ENCODE measurements around the gene GIMAP1.

DNA sequence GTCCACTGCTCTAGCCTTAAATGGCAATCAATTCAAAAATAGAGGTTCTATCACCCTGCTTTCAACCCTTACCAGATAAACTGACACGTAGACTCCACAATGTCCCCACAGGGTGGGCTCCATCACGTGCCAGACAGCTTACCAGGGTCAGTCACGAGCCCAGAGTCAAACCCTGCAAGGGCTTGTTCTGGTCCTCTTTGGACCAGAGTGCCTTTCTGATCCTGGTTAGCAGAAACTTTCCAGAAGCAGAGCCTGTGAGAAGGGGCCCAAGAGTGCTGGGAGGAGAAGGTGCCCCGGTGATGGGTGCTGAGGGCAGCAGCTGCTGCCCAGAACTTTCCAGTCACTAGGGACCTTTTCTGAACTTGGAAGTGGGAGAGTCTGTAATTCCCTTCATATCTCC, 20.5 kb downstream of the GIMAP1 start:
- TF ChIP-seq, protein P1, sequence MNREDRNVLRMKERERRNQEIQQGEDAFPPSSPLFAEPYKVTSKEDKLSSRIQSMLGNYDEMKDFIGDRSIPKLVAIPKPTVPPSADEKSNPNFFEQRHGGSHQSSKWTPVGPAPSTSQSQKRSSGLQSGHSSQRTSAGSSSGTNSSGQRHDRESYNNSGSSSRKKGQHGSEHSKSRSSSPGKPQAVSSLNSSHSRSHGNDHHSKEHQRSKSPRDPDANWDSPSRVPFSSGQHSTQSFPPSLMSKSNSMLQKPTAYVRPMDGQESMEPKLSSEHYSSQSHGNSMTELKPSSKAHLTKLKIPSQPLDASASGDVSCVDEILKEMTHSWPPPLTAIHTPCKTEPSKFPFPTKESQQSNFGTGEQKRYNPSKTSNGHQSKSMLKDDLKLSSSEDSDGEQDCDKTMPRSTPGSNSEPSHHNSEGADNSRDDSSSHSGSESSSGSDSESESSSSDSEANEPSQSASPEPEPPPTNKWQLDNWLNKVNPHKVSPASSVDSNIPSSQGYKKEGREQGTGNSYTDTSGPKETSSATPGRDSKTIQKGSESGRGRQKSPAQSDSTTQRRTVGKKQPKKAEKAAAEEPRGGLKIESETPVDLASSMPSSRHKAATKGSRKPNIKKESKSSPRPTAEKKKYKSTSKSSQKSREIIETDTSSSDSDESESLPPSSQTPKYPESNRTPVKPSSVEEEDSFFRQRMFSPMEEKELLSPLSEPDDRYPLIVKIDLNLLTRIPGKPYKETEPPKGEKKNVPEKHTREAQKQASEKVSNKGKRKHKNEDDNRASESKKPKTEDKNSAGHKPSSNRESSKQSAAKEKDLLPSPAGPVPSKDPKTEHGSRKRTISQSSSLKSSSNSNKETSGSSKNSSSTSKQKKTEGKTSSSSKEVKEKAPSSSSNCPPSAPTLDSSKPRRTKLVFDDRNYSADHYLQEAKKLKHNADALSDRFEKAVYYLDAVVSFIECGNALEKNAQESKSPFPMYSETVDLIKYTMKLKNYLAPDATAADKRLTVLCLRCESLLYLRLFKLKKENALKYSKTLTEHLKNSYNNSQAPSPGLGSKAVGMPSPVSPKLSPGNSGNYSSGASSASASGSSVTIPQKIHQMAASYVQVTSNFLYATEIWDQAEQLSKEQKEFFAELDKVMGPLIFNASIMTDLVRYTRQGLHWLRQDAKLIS (CRISPR knock-in tag; IDR thresholded peaks at IDR 0.05; ENCODE audit: borderline replicate concordance), result no peak
- TF ChIP-seq, protein P2, sequence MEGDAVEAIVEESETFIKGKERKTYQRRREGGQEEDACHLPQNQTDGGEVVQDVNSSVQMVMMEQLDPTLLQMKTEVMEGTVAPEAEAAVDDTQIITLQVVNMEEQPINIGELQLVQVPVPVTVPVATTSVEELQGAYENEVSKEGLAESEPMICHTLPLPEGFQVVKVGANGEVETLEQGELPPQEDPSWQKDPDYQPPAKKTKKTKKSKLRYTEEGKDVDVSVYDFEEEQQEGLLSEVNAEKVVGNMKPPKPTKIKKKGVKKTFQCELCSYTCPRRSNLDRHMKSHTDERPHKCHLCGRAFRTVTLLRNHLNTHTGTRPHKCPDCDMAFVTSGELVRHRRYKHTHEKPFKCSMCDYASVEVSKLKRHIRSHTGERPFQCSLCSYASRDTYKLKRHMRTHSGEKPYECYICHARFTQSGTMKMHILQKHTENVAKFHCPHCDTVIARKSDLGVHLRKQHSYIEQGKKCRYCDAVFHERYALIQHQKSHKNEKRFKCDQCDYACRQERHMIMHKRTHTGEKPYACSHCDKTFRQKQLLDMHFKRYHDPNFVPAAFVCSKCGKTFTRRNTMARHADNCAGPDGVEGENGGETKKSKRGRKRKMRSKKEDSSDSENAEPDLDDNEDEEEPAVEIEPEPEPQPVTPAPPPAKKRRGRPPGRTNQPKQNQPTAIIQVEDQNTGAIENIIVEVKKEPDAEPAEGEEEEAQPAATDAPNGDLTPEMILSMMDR (IDR thresholded peaks at IDR 0.05), result no peak
- TF ChIP-seq TCF7 (CRISPR knock-in tag; IDR thresholded peaks at IDR 0.05; ENCODE audit: low read depth), result no peak
- no peak for TF ChIP-seq ESRRA (CRISPR knock-in tag; IDR thresholded peaks at IDR 0.05; ENCODE audit: borderline replicate concordance)
- TF ChIP-seq, protein P3, sequence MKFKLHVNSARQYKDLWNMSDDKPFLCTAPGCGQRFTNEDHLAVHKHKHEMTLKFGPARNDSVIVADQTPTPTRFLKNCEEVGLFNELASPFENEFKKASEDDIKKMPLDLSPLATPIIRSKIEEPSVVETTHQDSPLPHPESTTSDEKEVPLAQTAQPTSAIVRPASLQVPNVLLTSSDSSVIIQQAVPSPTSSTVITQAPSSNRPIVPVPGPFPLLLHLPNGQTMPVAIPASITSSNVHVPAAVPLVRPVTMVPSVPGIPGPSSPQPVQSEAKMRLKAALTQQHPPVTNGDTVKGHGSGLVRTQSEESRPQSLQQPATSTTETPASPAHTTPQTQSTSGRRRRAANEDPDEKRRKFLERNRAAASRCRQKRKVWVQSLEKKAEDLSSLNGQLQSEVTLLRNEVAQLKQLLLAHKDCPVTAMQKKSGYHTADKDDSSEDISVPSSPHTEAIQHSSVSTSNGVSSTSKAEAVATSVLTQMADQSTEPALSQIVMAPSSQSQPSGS (CRISPR knock-in tag; IDR thresholded peaks at IDR 0.05; ENCODE audit: borderline replicate concordance, low read depth), result no peak
- TF ChIP-seq PRDM15 (CRISPR knock-in tag; IDR thresholded peaks at IDR 0.05), result no peak
- TF ChIP-seq ZNF138 (CRISPR knock-in tag; conservative IDR thresholded peaks at IDR 0.05), result no peak
- TF ChIP-seq NR2C2 (CRISPR knock-in tag; IDR thresholded peaks at IDR 0.05), result no peak

Data from WTC11 (cell line).